Activated naive CD4-positive, alpha-beta T cell treated with anti-CD3 and anti-CD28 coated beads, Interleukin-2, amount 50 U/mL, for 24 hours (primary cell): ENCODE measurements around the gene LCTL.

Experiments
- H3K27ac Mint-ChIP-seq: one replicate; pipeline ENCODE4 v1.8.0; 2021; ENCODE audit warnings: mild to moderate bottlenecking, mixed read lengths
- H3K27me3 Mint-ChIP-seq: one replicate; pipeline ENCODE4 v1.8.0; 2021; ENCODE audit warnings: mixed read lengths
- H3K36me3 Mint-ChIP-seq: one replicate; pipeline ENCODE4 v1.8.0; 2021; ENCODE audit warnings: mixed read lengths
- H3K4me1 Mint-ChIP-seq: one replicate; pipeline ENCODE4 v1.8.0; 2021; ENCODE audit warnings: mixed read lengths
- H3K4me3 Mint-ChIP-seq: one replicate; pipeline ENCODE4 v1.8.0; 2021; ENCODE audit warnings: mild to moderate bottlenecking, mixed read lengths
- H3K9me3 Mint-ChIP-seq: one replicate; pipeline ENCODE4 v1.8.0; 2021; ENCODE audit warnings: mixed read lengths

LCTL gene, protein sequence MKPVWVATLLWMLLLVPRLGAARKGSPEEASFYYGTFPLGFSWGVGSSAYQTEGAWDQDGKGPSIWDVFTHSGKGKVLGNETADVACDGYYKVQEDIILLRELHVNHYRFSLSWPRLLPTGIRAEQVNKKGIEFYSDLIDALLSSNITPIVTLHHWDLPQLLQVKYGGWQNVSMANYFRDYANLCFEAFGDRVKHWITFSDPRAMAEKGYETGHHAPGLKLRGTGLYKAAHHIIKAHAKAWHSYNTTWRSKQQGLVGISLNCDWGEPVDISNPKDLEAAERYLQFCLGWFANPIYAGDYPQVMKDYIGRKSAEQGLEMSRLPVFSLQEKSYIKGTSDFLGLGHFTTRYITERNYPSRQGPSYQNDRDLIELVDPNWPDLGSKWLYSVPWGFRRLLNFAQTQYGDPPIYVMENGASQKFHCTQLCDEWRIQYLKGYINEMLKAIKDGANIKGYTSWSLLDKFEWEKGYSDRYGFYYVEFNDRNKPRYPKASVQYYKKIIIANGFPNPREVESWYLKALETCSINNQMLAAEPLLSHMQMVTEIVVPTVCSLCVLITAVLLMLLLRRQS

GRCh38 chr15:66565741-66566144, at the start of gene LCTL:
Gene LCTL, minus strand, starts transcription at chr15:66565998. Its CDS starts 633 bp downstream, at chr15:66565365.
- Mint-ChIP-seq H3K9me3 (no peaks in the 10 kb centered on the region), H3K4me1 (peaks cover 5% of the 10 kb centered on the region), H3K36me3 (no peaks in the 10 kb centered on the region), H3K4me3 (no peak within 1 kb of the TSS), H3K27me3 (no peaks in the 10 kb centered on the region), H3K27ac (no peak within 1 kb of the TSS)

- H3K36me3 Mint-ChIP-seq, result no peaks in the 10 kb centered on the region
- no peak overlapping the region for H3K4me3 Mint-ChIP-seq
- no peak overlapping the region for H3K27ac Mint-ChIP-seq
- H3K27me3 Mint-ChIP-seq, result no peaks in the 10 kb centered on the region
- peaks cover 10% of the 10 kb centered on the region for H3K4me1 Mint-ChIP-seq
- no peaks in the 10 kb centered on the region for H3K9me3 Mint-ChIP-seq
Observed at GRCh38 chr15:66614951-66615760, 49.4 kb upstream of the LCTL start.

- Mint-ChIP-seq H3K36me3 (no peaks in the 10 kb centered on the region), H3K4me3 (no peak overlapping the region), H3K9me3 (no peaks in the 10 kb centered on the region), H3K27me3 (no peaks in the 10 kb centered on the region), H3K27ac (no peak overlapping the region), H3K4me1 (peaks cover 10% of the 10 kb centered on the region)
Observed at GRCh38 chr15:66614456-66614855, 48.7 kb upstream of the LCTL start.

GRCh38 chr15:66613743-66614142, 47.9 kb upstream of the LCTL start:
- H3K27me3 Mint-ChIP-seq, result no peaks in the 10 kb centered on the region
- no peaks in the 10 kb centered on the region for H3K36me3 Mint-ChIP-seq
- peaks cover 10% of the 10 kb centered on the region for H3K4me1 Mint-ChIP-seq
- peak overlapping the region; percentile 47 for H3K27ac Mint-ChIP-seq
- H3K4me3 Mint-ChIP-seq, result no peak overlapping the region
- H3K9me3 Mint-ChIP-seq, result no peaks in the 10 kb centered on the region

GRCh38 chr15:66611257-66612053, 45.7 kb upstream of the LCTL start:
- Mint-ChIP-seq H3K4me1 (peaks cover 10% of the 10 kb centered on the region), H3K9me3 (no peaks in the 10 kb centered on the region), H3K27ac (no peak overlapping the region), H3K27me3 (no peaks in the 10 kb centered on the region), H3K4me3 (no peak overlapping the region), H3K36me3 (no peaks in the 10 kb centered on the region)

DNA sequence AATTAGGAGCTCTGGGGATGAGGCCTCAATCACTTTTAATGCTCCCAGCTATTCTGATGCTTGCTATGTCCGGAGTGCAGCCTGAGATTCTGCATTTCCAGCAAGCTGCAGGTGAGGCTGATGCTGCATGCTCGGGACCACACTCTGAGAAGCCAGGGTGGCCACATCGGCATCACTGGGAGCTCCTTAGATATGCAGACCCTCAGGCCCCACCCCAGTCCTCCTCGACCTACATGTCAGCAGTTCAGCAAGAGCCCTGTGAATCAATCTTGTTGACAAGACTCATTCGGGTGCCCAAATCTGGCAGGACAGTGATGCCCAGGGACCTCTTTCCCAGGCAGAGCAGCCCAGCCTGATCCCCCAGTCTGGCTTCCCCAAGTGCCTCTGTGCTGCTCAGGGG, 44.1 kb upstream of the LCTL start:
- Mint-ChIP-seq H3K27ac (no peak overlapping the region), H3K4me3 (no peak overlapping the region), H3K4me1 (peaks cover 10% of the 10 kb centered on the region), H3K36me3 (no peaks in the 10 kb centered on the region), H3K9me3 (no peaks in the 10 kb centered on the region), H3K27me3 (no peaks in the 10 kb centered on the region)

GRCh38 chr15:66608881-66609280, 43.1 kb upstream of the LCTL start:
- no peak overlapping the region for H3K4me3 Mint-ChIP-seq
- no peak overlapping the region for H3K27ac Mint-ChIP-seq
- H3K9me3 Mint-ChIP-seq, result no peaks in the 10 kb centered on the region
- H3K4me1 Mint-ChIP-seq, result peaks cover 6% of the 10 kb centered on the region
- H3K36me3 Mint-ChIP-seq, result no peaks in the 10 kb centered on the region
- no peaks in the 10 kb centered on the region for H3K27me3 Mint-ChIP-seq

GRCh38 chr15:66608159-66608558, 42.4 kb upstream of the LCTL start:
- Mint-ChIP-seq H3K9me3 (no peaks in the 10 kb centered on the region), H3K4me3 (no peak overlapping the region), H3K36me3 (no peaks in the 10 kb centered on the region), H3K4me1 (no peaks in the 10 kb centered on the region), H3K27ac (no peak overlapping the region), H3K27me3 (no peaks in the 10 kb centered on the region)

DNA sequence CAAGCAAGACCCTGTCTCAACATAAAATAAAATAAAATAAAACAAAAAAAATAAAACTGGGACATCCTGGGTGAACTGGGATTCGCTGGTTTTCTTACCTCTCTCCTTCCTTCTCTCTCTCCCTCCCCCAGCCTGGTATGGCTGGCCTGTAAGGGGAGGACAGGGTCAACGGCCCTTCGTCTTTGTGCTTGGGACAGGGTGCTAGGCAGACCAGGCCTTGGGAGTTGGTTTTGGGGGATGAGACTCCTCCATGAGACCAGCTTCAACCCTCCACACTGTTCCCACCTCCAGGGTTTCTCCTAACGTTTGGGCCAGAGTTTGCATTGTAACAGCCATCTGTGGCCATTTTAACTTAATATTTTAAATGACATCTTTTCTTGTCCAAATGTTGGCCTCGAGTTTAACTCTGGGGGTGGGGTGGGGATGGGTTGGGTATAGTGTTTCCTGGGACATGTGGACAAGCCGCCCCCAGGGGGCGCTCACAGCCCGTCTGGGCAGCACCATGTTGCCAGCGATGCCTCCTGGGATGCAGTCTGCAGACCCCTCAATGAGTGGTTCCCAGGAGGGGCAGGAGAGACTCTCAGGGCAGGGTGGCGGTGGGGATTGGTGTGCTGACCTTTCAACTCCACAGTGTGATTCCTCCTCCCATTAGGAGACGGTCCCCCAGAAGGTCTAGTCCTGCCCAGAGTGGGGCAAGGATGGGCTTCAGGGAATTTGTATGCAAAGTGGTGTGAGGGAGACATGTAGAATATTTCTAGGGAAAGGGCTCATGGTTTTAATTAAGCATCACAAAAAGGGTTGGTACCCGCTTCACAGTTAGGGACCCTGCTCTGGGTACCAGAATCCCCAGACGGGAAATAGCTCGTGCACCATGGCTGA, 37.7 kb upstream of the LCTL start:
- no peak overlapping the region for H3K4me3 Mint-ChIP-seq
- peaks cover under 1% of the 10 kb centered on the region for H3K4me1 Mint-ChIP-seq
- H3K36me3 Mint-ChIP-seq, result no peaks in the 10 kb centered on the region

DNA sequence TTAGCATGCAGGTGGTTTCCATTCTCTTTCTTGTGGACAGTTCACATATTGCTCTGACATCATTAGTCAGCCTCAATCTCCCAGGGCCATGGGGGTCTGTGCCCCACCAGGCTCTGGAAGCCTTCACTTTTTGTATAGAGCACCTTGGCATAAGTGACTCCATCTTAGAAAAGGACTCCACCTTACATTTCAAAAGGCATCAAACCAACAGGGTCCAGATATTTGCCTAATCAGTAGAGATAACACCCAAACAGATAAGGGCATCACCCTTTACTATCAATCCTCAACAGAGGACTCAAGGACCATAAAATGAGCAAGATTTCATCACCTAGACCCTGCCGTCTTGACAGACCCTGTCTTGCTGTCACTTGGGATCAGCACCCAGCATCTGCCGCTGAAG, 35.7 kb upstream of the LCTL start:
- no peaks in the 10 kb centered on the region for H3K36me3 Mint-ChIP-seq
- no peaks in the 10 kb centered on the region for H3K9me3 Mint-ChIP-seq
- no peak overlapping the region for H3K4me3 Mint-ChIP-seq
- peaks cover 7% of the 10 kb centered on the region for H3K4me1 Mint-ChIP-seq
- no peak overlapping the region for H3K27ac Mint-ChIP-seq
- H3K27me3 Mint-ChIP-seq, result no peaks in the 10 kb centered on the region

More for the DNA sequence above, 37.7 kb upstream of the LCTL start:
- Mint-ChIP-seq H3K27me3 (no peaks in the 10 kb centered on the region), H3K27ac (no peak overlapping the region), H3K9me3 (no peaks in the 10 kb centered on the region)

GRCh38 chr15:66600240-66600627, 34.4 kb upstream of the LCTL start:
- Mint-ChIP-seq H3K27me3 (no peaks in the 10 kb centered on the region), H3K9me3 (no peaks in the 10 kb centered on the region), H3K4me3 (no peak overlapping the region), H3K27ac (no peak overlapping the region), H3K4me1 (peaks cover 7% of the 10 kb centered on the region), H3K36me3 (no peaks in the 10 kb centered on the region)

- Mint-ChIP-seq H3K9me3 (no peaks in the 10 kb centered on the region), H3K27me3 (no peaks in the 10 kb centered on the region), H3K4me3 (no peak overlapping the region), H3K36me3 (no peaks in the 10 kb centered on the region), H3K4me1 (peaks cover 7% of the 10 kb centered on the region), H3K27ac (no peak overlapping the region)
Observed at GRCh38 chr15:66599536-66600239, 33.9 kb upstream of the LCTL start.

DNA sequence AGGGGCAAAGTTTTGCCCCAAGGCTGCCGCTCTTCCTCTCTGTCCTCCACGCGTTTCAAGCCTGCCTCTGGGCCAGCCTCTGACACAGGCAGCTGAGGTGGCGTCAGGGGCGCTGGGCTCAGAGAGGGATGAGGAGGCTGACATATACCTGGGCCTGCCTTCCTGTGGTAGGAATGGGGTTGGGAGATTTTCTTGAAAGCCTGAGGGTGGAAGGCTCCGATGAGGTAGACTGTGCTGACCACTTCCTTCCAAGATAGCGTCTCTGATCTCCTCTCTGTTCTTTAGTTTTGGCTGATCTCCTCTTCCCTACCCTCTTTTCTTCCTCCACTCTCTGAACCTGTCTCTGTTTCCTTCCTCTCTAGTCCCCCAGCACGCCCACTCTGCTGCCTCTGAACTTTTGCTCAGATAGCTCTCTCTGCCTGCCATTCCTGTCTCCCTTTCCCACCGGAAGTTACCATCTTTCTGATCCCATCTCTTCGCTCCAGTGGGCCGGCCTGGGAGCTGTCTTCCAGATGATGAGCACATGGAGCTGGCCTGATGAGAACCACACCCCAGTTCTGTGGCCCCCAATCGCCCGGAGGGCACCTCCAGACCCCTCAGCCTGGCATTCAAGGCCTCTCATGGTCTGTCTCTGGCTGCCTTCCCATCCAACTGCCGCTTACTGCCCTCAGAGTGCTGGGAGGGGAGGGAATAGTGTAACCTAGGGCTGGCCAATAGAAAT, 32.5 kb upstream of the LCTL start:
- Mint-ChIP-seq H3K27ac (no peak overlapping the region), H3K4me3 (no peak overlapping the region), H3K36me3 (no peaks in the 10 kb centered on the region), H3K9me3 (no peaks in the 10 kb centered on the region), H3K4me1 (peaks cover 7% of the 10 kb centered on the region), H3K27me3 (no peaks in the 10 kb centered on the region)
